Islet precursor cell (in vitro differentiated cells): ENCODE data around the gene DIP2C.
"Not testable (repeated sequence)": the region's sequence is repeated elsewhere in the genome, so short reads cannot be mapped to it uniquely, and the experiment has no call there.

Source experiments
- DNase-seq: peaks from one replicate; pipeline ENCODE4 v3.0.0-alpha.2; 2018

DIP2C gene

DNA sequence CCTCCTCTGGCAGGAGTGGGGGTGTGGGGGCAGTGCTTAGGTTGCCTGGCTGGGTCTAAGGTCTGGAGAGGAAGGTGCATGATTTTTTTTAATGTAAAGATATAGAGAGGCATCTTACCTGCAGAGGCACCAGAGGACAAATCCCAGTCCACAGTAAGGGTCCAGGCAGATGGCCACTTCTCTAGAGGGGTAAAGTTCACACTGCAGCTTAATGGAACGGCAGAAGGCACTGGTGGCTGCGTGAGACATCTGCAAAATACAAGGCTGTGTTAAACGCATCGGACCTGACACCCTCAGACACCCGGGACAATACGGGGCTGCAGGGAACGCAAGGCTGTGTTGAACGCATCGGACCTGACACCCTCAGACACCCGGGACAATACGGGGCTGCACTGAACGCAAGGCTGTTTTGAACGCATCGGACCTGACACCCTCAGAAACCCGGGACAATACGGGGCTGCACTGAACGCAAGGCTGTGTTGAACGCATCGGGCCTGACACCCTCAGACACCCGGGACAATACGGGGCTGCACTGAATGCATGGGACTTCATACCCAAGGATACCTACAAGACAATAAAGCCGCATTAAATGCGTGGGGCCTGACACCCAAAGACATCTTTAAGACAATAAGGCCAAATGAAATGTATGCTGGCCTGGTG, 348.3 kb downstream of the DIP2C start:
- DNase-seq, result no peak

DNA sequence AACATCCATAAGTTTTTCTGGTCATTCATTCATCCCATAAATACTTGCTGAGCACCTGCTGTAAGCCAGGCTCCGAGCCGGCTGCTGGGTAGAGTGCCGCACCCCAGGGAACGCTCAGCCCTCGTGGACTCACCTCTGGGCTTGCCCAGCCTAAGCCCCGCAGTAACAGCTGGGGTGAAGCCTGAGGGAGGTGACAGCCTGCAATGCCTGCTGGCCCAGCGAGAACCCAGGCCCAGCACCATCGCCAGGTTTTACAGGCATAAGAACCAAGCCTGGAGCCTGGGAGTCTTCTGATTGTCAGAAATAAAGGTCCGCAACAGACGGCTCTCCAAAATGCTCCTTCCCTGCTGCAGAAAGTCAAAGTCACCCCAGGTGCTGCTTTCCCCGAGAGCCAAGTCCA, 348.8 kb downstream of the DIP2C start:
- no peak for DNase-seq

- no peak for DNase-seq
Measured at GRCh38 chr10:339038-339391, 350.5 kb downstream of the DIP2C start.

- DNase-seq, result no peak
Measured at GRCh38 chr10:338171-339037, 351.1 kb downstream of the DIP2C start.

- no peak for DNase-seq
Measured at GRCh38 chr10:336247-336646, 353.2 kb downstream of the DIP2C start.

- DNase-seq, result no peak
Measured at GRCh38 chr10:335151-335800, 354.2 kb downstream of the DIP2C start.

GRCh38 chr10:331186-331585, 358.3 kb downstream of the DIP2C start:
- no peak for DNase-seq

DNA sequence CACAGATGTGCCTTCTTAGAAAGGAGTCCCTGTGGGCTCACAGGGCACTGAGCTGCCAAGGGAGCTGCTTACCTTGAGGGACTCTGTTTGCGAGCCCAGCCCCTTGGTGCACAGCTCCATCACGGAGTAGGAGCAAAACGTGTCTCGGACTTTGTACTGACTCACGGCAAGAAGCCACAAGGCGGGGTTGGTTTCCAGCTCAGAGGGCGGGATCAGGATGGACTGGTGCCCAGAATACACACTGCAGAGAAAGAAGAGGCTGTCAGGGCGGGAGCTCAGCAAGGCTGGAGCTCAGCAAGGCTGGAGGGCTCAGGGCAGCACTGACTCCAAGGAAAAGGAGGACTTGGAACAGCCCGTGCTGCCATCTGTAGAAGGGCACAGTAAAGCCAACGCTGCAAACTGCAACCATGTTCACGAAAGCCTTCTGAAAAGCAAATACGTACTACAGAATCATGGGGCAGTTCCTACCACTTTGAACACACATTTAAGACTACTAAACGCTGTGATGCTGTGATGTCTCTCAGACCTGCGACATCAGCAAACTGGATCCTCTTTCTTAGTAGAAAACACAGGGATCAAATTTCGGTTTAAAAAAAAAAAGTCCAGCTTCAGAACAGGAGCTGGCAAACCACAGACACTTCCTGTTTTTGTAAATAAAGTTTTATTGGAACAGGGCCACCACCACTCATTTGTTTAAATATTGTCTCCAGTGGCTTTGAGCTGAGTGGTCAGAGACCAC, 359.9 kb downstream of the DIP2C start:
- peak; percentile 81 for DNase-seq

- DNase-seq, result no peak
Measured at GRCh38 chr10:327889-328852, 361.3 kb downstream of the DIP2C start.

- no peak for DNase-seq
Measured at GRCh38 chr10:326894-327635, 362.4 kb downstream of the DIP2C start.

DNA sequence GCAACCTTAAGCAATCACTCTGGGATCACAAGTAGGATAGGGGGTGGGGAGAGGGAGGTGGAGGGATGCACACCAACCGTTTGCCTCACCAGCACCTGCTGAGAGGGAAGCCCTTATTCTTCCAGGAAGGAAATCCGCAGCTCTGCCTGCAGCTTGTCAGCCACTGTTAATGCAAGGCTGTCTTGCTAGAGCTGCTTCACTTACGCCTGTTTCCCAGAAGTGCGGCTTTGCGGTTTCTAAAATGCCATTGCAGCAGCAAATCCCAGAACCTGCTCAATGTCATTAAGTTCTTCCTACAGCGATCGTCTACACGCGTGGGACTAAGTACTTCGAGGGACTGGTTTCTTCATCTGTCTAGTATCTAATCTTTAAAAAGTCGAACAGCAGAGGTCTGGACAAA, 363.1 kb downstream of the DIP2C start:
- DNase-seq, result no peak

DNA sequence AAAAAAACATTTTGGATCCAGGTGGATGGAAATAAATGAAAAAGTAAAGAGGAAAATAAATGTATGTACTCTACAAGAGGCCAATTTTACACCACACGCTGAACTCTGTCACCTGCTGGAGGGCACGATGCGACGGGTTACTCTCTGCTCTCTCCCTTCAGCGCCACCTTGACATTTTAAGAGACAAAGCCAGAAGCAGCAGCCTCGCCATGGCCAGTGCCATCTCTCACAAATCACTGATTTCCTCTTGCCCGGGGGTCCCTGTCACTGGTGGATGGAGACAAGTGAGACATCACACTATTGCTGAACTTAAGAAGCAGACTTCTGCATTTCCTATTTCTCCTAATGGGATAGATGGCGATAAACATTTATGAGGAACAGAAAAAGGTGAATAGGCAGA, 364.2 kb downstream of the DIP2C start:
- DNase-seq, result no peak

DNA sequence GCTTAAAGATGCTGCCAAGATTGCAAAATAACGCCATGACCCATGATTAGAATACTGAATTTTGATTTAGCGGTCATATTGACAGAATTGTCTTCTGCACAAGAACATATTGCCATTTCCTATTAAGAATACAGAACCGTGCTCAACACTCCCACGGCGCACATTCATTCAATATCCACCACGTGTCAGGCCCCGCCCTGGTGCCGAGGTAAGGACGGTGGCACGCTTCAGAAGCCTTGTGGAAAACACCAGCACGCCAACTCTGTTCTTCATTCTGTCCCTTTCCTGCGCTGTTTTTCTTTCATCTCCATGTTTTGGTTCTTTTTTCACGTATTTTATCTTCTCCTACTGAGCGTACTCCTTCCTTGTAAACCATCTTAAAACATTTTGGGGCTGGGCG, 364.9 kb downstream of the DIP2C start:
- DNase-seq, result peak; percentile 22

GRCh38 chr10:323651-324293, 365.7 kb downstream of the DIP2C start:
- peak; percentile 51 for DNase-seq

- not testable (repeated sequence) for DNase-seq
Measured at GRCh38 chr10:323046-323445, 366.4 kb downstream of the DIP2C start.

DNA sequence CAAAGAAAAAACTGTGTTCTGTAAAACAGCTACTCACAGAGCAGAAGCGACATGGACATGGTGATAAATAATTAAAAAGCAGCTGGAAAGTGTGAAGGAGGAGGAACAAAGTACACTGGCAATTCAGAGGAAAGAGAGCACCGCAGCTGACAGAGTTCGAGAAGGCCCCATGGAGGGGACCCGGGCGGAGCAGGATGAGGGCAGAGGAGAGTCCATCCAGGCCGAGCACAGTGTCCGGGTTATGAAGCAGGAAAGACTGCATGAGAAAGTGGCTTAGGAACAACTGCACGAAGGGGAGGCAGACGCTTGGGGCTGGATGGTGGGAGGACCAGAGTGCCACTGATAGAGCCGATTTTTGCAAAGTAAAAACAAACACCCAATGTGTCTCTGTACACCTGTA, 368.7 kb downstream of the DIP2C start:
- DNase-seq, result no peak

DNA sequence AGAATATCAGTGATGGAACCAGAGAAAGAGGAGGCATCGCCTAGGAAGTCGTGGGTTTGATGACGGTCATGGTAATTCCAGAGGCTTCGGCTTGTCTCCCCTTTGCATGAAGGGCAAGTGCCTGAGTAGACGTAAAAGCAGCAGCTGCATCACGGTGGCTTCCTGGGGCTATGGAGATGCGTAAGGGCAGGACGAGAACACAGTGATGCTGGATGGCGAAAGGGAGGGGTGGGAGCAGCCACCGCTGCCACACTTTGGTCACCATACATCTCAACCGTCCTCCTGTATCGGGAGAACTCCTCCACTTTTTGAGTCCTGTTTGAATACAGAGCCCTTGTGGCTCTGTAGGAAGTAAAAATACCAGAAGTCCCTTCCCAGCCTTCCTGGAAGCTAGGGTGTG, 371.5 kb downstream of the DIP2C start:
- DNase-seq, result no peak

GRCh38 chr10:317271-317769, 372.1 kb downstream of the DIP2C start:
- no peak for DNase-seq

DNA sequence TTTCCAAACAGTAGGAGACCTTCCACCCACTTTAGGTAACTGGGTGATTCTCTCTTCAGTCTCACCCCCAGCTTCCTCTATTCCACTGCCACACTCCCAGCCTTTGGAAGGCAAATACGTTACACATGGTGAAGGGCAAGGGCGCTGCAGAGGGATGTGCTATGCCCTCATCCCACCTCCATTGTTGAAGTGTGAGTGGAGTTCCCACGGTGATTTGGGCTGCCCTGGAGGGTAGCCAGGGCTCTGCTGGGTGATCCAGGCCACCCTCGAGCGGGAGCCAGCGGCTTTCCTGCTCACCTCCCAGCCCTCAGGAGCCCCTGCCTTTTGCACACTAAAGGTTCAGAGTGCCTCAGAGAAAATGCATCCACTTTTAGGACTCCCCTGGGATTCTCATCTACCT, 373.1 kb downstream of the DIP2C start:
- no peak for DNase-seq

DNA sequence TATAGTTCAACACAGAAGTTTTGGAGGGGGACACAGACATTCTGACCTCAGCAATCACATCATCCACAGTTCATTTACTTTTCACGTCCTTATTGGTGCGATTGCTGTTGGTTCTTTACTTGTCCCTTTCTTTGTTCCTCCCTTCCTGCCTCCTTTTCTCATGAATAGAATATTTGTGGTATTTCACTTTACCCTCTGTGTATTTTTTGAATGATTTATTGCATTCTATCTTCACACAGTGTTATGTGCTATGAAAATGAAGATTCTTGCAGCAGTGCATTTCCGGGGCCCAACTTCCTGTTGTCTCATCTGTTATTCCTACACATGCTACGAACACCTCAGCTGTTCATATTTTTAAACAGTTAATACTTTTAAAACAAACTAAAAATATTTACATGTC, 374.6 kb downstream of the DIP2C start:
- DNase-seq, result no peak

DNA sequence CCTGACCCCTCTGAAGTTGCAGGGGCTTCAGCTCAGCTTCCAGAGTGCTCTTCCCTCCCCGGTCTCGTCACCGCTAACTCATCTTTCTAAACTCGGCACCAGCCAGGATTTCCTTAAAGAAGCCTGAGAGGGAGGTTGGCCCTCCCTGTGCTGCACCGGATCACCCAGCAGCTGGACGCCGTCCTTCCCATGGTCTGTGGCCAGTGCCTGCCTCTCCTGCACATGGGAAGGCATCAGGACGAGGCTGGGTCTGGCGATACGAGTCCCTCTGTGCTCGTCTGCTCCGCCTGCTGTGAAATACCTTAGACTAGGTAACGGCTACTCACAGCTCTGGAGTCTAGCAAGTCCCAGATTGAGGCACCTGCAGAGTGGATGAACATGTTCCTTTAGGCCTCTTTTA, 375.1 kb downstream of the DIP2C start:
- no peak for DNase-seq
